Astrocyte (in vitro differentiated cells and primary cell): ENCODE measurements around the gene KRT6B.

Source experiments
- EZH2 ChIP-seq: IDR thresholded peaks from 2 replicates; pipeline ENCODE4 v1.6.1; 2012; ENCODE audit warnings: mild to moderate bottlenecking, low read length, inconsistent platforms; ENCODE audit not compliant: insufficient read depth
- TF ChIP-seq, protein P1 (sequence below): IDR thresholded peaks from 2 replicates; pipeline ENCODE4 v1.5.1; 2011; ENCODE audit warnings: low read depth, mild to moderate bottlenecking, inconsistent platforms, low read length, moderate library complexity; ENCODE audit not compliant: insufficient read depth

DNA sequence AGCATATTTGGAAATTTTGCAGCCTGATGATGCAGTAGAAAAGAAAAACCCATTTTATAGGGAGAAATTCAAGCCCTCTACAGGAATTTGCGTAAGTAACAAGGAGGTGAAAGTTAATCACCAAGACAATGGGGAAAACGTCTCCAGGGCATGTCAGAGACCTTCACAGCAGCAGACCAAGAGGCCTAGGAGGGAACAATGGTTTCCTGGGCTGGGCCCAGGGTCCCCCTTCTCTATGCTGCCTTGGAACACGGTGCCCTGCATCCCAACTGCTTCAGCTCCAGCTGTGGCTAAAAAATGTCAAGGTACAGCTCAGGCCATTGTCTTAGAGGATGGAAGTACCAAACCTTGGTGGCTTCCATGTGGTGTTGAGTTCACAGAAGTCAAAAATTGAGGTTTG lies 28.1 kb upstream of the KRT6B start:
- TF ChIP-seq, protein P1, sequence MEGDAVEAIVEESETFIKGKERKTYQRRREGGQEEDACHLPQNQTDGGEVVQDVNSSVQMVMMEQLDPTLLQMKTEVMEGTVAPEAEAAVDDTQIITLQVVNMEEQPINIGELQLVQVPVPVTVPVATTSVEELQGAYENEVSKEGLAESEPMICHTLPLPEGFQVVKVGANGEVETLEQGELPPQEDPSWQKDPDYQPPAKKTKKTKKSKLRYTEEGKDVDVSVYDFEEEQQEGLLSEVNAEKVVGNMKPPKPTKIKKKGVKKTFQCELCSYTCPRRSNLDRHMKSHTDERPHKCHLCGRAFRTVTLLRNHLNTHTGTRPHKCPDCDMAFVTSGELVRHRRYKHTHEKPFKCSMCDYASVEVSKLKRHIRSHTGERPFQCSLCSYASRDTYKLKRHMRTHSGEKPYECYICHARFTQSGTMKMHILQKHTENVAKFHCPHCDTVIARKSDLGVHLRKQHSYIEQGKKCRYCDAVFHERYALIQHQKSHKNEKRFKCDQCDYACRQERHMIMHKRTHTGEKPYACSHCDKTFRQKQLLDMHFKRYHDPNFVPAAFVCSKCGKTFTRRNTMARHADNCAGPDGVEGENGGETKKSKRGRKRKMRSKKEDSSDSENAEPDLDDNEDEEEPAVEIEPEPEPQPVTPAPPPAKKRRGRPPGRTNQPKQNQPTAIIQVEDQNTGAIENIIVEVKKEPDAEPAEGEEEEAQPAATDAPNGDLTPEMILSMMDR = no peak
- TF ChIP-seq EZH2 = no peak
